SU-DHL-6 (cell line): ENCODE results near the gene MEIS2.

Experiments
- H2AFZ ChIP-seq: fragments of 200-600 bp; sonication (generic); 2 replicates; pipeline ENCODE4 v1.6.1; 2014; ENCODE audit warnings: low read depth, mild to moderate bottlenecking, moderate library complexity, mixed read lengths, antibody characterized with exemption, low read length; ENCODE audit not compliant: severe bottlenecking
- H3F3A ChIP-seq: fragments of 200-600 bp; shearing (Covaris generic); 2 replicates; pipeline ENCODE4 v1.6.0; 2016; ENCODE audit warnings: antibody characterized with exemption, mild to moderate bottlenecking; ENCODE audit not compliant: insufficient read depth
- H3K27ac ChIP-seq: fragments of 200-600 bp; sonication (generic); 2 replicates; pipeline ENCODE4 v1.5.1; 2016; ENCODE audit warnings: low read depth, mild to moderate bottlenecking, low read length, moderate library complexity, mixed read lengths
- H3K27me3 ChIP-seq: fragments of 200-600 bp; sonication (generic), shearing (Covaris generic); 2 replicates; pipeline ENCODE4 v1.6.0; 2014; ENCODE audit warnings: mild to moderate bottlenecking, low read length
- H3K36me3 ChIP-seq: fragments of 200-600 bp; sonication (generic); 2 replicates; pipeline ENCODE4 v1.6.1; 2014; ENCODE audit warnings: mild to moderate bottlenecking, low read length, mixed read lengths
- H3K4me2 ChIP-seq: fragments of 300-600, 200-600 bp; shearing (Covaris generic), sonication (generic); 2 replicates; pipeline ENCODE4 v1.6.0; 2014; ENCODE audit warnings: low read length, low read depth, mild to moderate bottlenecking; ENCODE audit not compliant: poor library complexity, severe bottlenecking
- H3K4me3 ChIP-seq: fragments of 200-600 bp; sonication (generic); 2 replicates; pipeline ENCODE4 v1.5.1; 2014; ENCODE audit warnings: antibody characterized with exemption, low read length, mild to moderate bottlenecking, mixed read lengths; ENCODE audit not compliant: insufficient read depth, poor library complexity, severe bottlenecking
- H3K79me2 ChIP-seq: fragments of 200-600 bp; sonication (generic); 2 replicates; pipeline ENCODE4 v1.6.1; 2014; ENCODE audit warnings: mild to moderate bottlenecking, low read length, moderate library complexity; ENCODE audit not compliant: insufficient read depth
- H3K9ac ChIP-seq: fragments of 200-600 bp; sonication (generic); 2 replicates; pipeline ENCODE4 v1.7.0; 2014; ENCODE audit warnings: mild to moderate bottlenecking, low read length
- H3K9me2 ChIP-seq: fragments of 200-600 bp; sonication (generic); replicated peaks from 2 replicates; pipeline ENCODE4 v1.6.1; 2014; ENCODE audit warnings: low read length; ENCODE audit not compliant: insufficient read depth
- H3K9me3 ChIP-seq: fragments of 200-600 bp; sonication (generic); 2 replicates; pipeline ENCODE4 v1.6.1; 2014; ENCODE audit warnings: low read length, mixed read lengths; ENCODE audit not compliant: insufficient read depth
- H4K20me1 ChIP-seq: fragments of 200-600 bp; sonication (generic); 2 replicates; pipeline ENCODE4 v1.6.1; 2014; ENCODE audit warnings: low read depth, mild to moderate bottlenecking, antibody characterized with exemption, low read length, moderate library complexity, mixed read lengths
- CTCF ChIP-seq: fragments of 200-600 bp; sonication (generic); IDR thresholded peaks from one replicate; pipeline ENCODE4 v1.5.1; 2017; ENCODE audit warnings: antibody characterized with exemption, mild to moderate bottlenecking, low read length, moderate library complexity; ENCODE audit not compliant: insufficient read depth, poor library complexity, severe bottlenecking
- EZH2phosphoT487 ChIP-seq: fragments of 200-600 bp; sonication (generic), shearing (Covaris generic); conservative IDR thresholded peaks from 2 replicates; pipeline ENCODE4 v1.6.1; 2018; ENCODE audit warnings: mild to moderate bottlenecking, antibody characterized with exemption, low read length, moderate library complexity, mixed read lengths

The MEIS2 gene

GRCh38 chr15:37135225-37135624 is 34.9 kb upstream of the MEIS2 start:
- no peaks in the 10 kb centered on the region for H3K27me3 ChIP-seq
- no peaks in the 10 kb centered on the region for H4K20me1 ChIP-seq
- H3K79me2 ChIP-seq: no peaks in the 10 kb centered on the region
- no peaks in the 10 kb centered on the region for H3K9me2 ChIP-seq
- no peaks in the 10 kb centered on the region for H3F3A ChIP-seq
- H3K9ac ChIP-seq: no peak overlapping the region
- peak overlapping the region; percentile 27 for H2AFZ ChIP-seq
- H3K36me3 ChIP-seq: no peaks in the 10 kb centered on the region
- no peak overlapping the region for H3K4me3 ChIP-seq
- no peak overlapping the region for H3K27ac ChIP-seq
- no peaks in the 10 kb centered on the region for H3K9me3 ChIP-seq
- no peak overlapping the region for H3K4me2 ChIP-seq
- no peak for TF ChIP-seq EZH2phosphoT487
- TF ChIP-seq CTCF: peak; percentile 2

- Histone ChIP-seq H4K20me1 (no peaks in the 10 kb centered on the region), H3K27ac (no peak overlapping the region), H3K36me3 (no peaks in the 10 kb centered on the region), H3F3A (no peaks in the 10 kb centered on the region), H2AFZ (no peak overlapping the region), H3K27me3 (no peaks in the 10 kb centered on the region), H3K4me3 (no peak overlapping the region), H3K79me2 (no peaks in the 10 kb centered on the region), H3K9ac (no peak overlapping the region), H3K4me2 (no peak overlapping the region), H3K9me2 (no peaks in the 10 kb centered on the region), H3K9me3 (no peaks in the 10 kb centered on the region)
- TF ChIP-seq EZH2phosphoT487: no peak
- peak; percentile 65 for TF ChIP-seq CTCF
Observed at GRCh38 chr15:37134699-37135131, 34.4 kb upstream of the MEIS2 start.

- Histone ChIP-seq H3K4me3 (no peak overlapping the region), H3F3A (no peaks in the 10 kb centered on the region), H3K9me2 (no peaks in the 10 kb centered on the region), H3K27me3 (no peaks in the 10 kb centered on the region), H3K4me2 (no peak overlapping the region), H3K36me3 (no peaks in the 10 kb centered on the region), H3K9ac (no peak overlapping the region), H2AFZ (no peak overlapping the region), H3K79me2 (no peaks in the 10 kb centered on the region), H3K9me3 (no peaks in the 10 kb centered on the region), H3K27ac (no peak overlapping the region), H4K20me1 (no peaks in the 10 kb centered on the region)
- no peak for TF ChIP-seq EZH2phosphoT487
- no peak for TF ChIP-seq CTCF
Observed at GRCh38 chr15:37134244-37134643, 33.9 kb upstream of the MEIS2 start.
